ENCODE results near the gene CCSER2. TPM values are rescaled to one million over a fixed set of nuclear protein-coding genes. Genes with fewer than 3 reads are reported as not detected.
"Not testable (repeated sequence)": the region's sequence is repeated elsewhere in the genome, so short reads cannot be mapped to it uniquely, and the experiment has no call there.

CCSER2 gene
- total RNA-seq, 3 donors from 2014 or later = 49.8 to 61.2 (median 49.9) TPM

DNA sequence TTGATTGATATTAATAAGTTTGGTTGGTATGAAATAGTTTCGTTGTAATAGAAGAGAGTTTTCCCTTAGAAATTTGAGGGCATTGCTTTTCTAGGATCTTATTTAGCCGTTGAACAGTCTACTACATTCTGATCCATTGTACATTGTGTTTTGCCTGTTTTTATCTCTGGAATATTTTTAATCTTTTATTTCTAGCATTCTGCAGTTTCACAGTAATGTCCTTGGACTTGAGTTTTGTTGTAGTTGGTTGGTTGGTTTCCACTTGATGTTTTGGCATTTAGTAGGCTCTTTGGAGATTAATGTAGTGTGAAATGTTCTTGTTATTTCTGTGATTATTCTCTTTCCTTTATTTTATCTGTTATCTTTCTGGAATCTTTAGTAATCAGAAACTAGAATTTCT lies 112.4 kb downstream of the CCSER2 start:
- DNase-seq (ENCODE audit: low spot score in 2 of 2) = no peak
- Histone ChIP-seq H3K27ac (no peak overlapping the region), H3K4me3 (no peak overlapping the region), H3K4me1 (no peaks in the 10 kb centered on the region), H3K9me3 (no peaks in the 10 kb centered on the region), H3K27me3 (no peaks in the 10 kb centered on the region), H3K36me3 (no peaks in the 10 kb centered on the region)
- TF ChIP-seq POLR2A (IDR thresholded peaks at IDR 0.05) (no peak), POLR2AphosphoS5 (IDR thresholded peaks at IDR 0.05) (no peak)
- TF ChIP-seq, protein P1, sequence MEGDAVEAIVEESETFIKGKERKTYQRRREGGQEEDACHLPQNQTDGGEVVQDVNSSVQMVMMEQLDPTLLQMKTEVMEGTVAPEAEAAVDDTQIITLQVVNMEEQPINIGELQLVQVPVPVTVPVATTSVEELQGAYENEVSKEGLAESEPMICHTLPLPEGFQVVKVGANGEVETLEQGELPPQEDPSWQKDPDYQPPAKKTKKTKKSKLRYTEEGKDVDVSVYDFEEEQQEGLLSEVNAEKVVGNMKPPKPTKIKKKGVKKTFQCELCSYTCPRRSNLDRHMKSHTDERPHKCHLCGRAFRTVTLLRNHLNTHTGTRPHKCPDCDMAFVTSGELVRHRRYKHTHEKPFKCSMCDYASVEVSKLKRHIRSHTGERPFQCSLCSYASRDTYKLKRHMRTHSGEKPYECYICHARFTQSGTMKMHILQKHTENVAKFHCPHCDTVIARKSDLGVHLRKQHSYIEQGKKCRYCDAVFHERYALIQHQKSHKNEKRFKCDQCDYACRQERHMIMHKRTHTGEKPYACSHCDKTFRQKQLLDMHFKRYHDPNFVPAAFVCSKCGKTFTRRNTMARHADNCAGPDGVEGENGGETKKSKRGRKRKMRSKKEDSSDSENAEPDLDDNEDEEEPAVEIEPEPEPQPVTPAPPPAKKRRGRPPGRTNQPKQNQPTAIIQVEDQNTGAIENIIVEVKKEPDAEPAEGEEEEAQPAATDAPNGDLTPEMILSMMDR (IDR thresholded peaks at IDR 0.05) = no peak
- intact Hi-C loops (cut with DNase I; ENCODE audit: low total_unique reads) = no loop called here

DNA sequence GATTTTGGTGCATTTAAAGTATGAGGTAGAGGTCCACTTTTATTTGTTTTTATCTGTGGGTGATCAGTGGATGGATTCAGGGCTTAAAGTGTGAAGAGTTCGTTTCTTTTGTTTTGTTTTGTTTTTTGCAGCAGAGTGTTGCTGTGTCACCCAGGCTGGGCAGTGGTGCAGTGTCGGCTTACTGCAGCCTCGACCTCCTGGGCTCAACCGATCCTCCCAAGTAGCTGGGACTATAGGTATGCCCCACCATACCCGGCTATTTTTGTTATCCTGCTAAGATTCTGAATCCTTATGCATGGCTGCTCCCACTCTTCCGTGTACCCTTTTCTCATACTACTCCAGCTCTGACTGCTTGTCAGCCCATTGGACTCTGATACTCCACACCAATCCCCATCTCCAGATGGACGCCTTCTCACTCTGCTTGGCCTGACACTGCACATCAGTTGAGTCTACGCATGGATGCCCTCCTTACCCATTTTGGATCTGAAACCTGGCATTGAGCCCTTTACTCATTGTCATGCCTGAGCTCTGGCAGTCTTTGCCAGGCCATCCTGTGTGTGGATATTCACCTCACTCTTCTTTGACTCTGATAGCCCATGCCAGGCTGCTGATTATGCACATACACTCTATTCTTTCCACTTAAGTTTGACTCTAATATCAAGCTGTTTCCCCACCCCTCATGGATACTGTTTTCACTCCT lies 119.5 kb downstream of the CCSER2 start:
- no peak for DNase-seq (ENCODE audit: low spot score in 2 of 2)
- H3K27ac ChIP-seq = no peak overlapping the region
- intact Hi-C loops (cut with DNase I; ENCODE audit: low total_unique reads) = no loop called here
- H3K4me1 ChIP-seq = no peaks in the 10 kb centered on the region
- H3K9me3 ChIP-seq = no peaks in the 10 kb centered on the region
- no peaks in the 10 kb centered on the region for H3K36me3 ChIP-seq
- H3K27me3 ChIP-seq = no peaks in the 10 kb centered on the region
- no peak overlapping the region for H3K4me3 ChIP-seq
- TF ChIP-seq POLR2AphosphoS5 (IDR thresholded peaks at IDR 0.05) (no peak), POLR2A (IDR thresholded peaks at IDR 0.05) (no peak)
- TF ChIP-seq, protein P1 (IDR thresholded peaks at IDR 0.05) = no peak

DNA sequence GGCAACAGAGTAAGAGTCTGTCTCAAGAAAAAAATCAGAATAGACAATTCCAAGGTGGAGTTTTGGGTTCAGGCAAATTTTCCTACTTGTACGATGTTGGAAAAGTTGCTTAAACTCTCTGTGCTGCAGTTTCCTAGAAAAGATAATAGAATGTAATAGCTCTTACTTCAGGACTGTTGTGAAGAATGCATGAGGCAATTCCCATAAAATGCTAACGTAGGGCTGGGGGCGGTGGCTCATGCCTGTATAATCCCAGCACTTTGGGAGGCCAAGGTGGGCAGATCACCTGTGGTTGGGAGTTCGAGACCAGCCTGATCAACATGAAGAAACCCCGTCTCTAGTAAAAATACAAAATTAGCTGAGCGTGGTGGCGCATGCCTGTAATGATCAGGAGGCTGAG lies 121.0 kb downstream of the CCSER2 start:
- H3K36me3 ChIP-seq; DNase-seq (ENCODE audit: low spot score in 2 of 2); H3K27me3 ChIP-seq; H3K27ac ChIP-seq; H3K4me3 ChIP-seq; H3K9me3 ChIP-seq; H3K4me1 ChIP-seq; intact Hi-C loops (cut with DNase I; ENCODE audit: low total_unique reads): not testable (repeated sequence)

DNA sequence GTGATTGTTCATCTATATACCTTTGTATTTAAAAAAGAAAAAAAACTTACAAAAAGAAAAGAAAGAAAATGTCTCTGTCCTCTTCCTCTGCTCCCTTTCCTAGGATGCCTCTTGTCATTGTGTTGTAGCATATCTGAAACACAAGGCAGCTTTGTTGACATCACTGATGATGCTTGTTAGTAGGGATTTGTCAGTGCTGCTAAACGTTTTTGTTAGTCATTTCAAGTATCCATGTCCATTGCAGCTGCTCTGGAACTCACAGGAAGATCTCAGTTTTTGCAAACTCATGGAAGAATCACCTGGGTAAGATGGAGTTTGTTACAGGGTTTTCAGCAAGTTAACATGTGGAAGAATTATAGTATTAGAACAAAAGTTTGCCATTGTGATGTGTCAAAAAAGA lies 123.6 kb downstream of the CCSER2 start:
- DNase-seq (ENCODE audit: low spot score in 2 of 2) = no peak
- no peaks in the 10 kb centered on the region for H3K36me3 ChIP-seq
- no peaks in the 10 kb centered on the region for H3K27me3 ChIP-seq
- H3K27ac ChIP-seq = no peak overlapping the region
- H3K4me3 ChIP-seq = no peak overlapping the region
- no peaks in the 10 kb centered on the region for H3K4me1 ChIP-seq
- no peak for TF ChIP-seq POLR2A (IDR thresholded peaks at IDR 0.05)
- no peak for TF ChIP-seq POLR2AphosphoS5 (IDR thresholded peaks at IDR 0.05)
- TF ChIP-seq, protein P1 (IDR thresholded peaks at IDR 0.05) = no peak
- no peaks in the 10 kb centered on the region for H3K9me3 ChIP-seq
- intact Hi-C loops (cut with DNase I; ENCODE audit: low total_unique reads) = no loop called here

DNA sequence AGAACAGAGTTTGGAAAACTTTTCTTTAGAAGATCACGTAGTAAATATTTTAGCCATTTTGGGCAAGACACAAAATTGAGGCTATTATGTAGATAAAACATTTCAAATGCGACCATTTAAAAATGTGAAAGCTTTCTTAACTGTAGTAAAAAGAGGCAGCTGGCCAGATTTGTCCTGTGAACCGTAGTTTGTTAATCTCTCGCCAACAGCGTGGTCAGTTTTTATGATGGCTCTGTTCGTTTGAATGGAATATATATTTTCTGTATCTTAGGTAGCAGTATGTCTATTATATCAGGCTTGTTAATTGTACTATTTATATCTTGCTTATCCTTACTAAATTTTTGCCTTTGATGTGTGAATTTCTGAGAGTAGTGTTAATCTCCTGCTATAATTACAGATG lies 124.9 kb downstream of the CCSER2 start:
- H3K36me3 ChIP-seq = no peaks in the 10 kb centered on the region
- H3K4me3 ChIP-seq = no peak overlapping the region
- H3K4me1 ChIP-seq = no peaks in the 10 kb centered on the region
- H3K27me3 ChIP-seq = no peaks in the 10 kb centered on the region
- no peak overlapping the region for H3K27ac ChIP-seq
- H3K9me3 ChIP-seq = no peaks in the 10 kb centered on the region
- intact Hi-C loops (cut with DNase I; ENCODE audit: low total_unique reads) = no loop called here
- DNase-seq (ENCODE audit: low spot score in 2 of 2) = no peak
- TF ChIP-seq POLR2AphosphoS5 (IDR thresholded peaks at IDR 0.05) = no peak

DNA sequence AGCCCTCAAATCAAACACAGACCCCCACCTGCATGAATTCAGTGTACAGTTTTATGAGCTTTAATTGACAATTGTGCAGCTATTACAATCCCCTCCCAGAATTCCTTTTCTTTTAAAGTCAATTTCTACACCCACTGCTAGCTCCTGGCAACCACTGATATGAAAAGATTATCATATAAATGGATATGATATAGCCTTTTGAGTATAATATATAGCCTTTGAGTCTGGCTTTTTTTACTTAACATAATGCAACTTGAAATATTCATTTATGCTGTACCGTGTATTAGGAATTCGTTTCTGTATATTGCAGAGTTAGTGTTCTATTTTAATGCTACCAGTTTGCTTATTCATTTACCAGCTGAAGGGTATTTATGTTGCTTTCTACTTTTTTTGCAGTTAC lies 127.7 kb downstream of the CCSER2 start:
- Histone ChIP-seq H3K9me3 (peaks cover 5 to 8% of the 10 kb centered on the region in 2 donors), H3K27ac (no peak overlapping the region), H3K4me1 (no peaks in the 10 kb centered on the region), H3K4me3 (no peak overlapping the region), H3K36me3 (no peaks in the 10 kb centered on the region), H3K27me3 (no peaks in the 10 kb centered on the region)
- no peak for DNase-seq (ENCODE audit: low spot score in 2 of 2)
- TF ChIP-seq, protein P1 (IDR thresholded peaks at IDR 0.05) = no peak
- TF ChIP-seq POLR2A (IDR thresholded peaks at IDR 0.05) = no peak
- no peak for TF ChIP-seq POLR2AphosphoS5 (IDR thresholded peaks at IDR 0.05)
- intact Hi-C loops (cut with DNase I; ENCODE audit: low total_unique reads) = no loop called here

All from breast epithelium (tissue), 4 donors.